HepG2 (cell line): Measurements from ENCODE around the gene EIF5B. TPM values are rescaled to one million over a fixed set of nuclear protein-coding genes. Genes with fewer than 3 reads are reported as not detected.

ENCODE experiments used
- ERF ChIP-seq: IDR thresholded peaks from 2 replicates; pipeline ENCODE4 v1.6.1; 2018; ENCODE audit warnings: missing biosample characterization, missing genetic modification reagents
- ETV5 ChIP-seq: IDR thresholded peaks from 2 replicates; pipeline ENCODE4 v1.6.1; 2018; ENCODE audit warnings: missing biosample characterization, missing genetic modification reagents, inconsistent platforms, borderline replicate concordance
- JARID2 ChIP-seq: sonication (generic); formaldehyde crosslinking; IDR thresholded peaks from 2 replicates; pipeline ENCODE4 v1.8.1; 2023; ENCODE audit warnings: missing genetic modification reagents, inconsistent platforms; ENCODE audit not compliant: insufficient replicate concordance
- KAT2B ChIP-seq: fragments of 150-350 bp; IDR thresholded peaks from 2 replicates; pipeline ENCODE4 v1.6.1; 2014; ENCODE audit warnings: low read depth, low read length, borderline replicate concordance
- MAFF ChIP-seq: IDR thresholded peaks from 2 replicates; pipeline ENCODE4 v1.6.1; 2011; ENCODE audit warnings: low read depth, low read length, improper control_type of control experiment
- MIXL1 ChIP-seq: IDR thresholded peaks from 2 replicates; pipeline ENCODE4 v1.6.1; 2016
- NFKB2 ChIP-seq: sonication (generic); formaldehyde crosslinking; IDR thresholded peaks from 2 replicates; pipeline ENCODE4 v1.4.0; 2020; ENCODE audit warnings: missing genetic modification reagents, borderline replicate concordance
- PLRG1 ChIP-seq: fragments of 450-650 bp; conservative IDR thresholded peaks from 2 replicates; pipeline ENCODE4 v1.6.1; 2016
- RARA ChIP-seq: IDR thresholded peaks from 2 replicates; pipeline ENCODE4 v1.6.1; 2016; ENCODE audit warnings: missing genetic modification reagents, missing compliant biosample characterization
- ZFX ChIP-seq: sonication (generic); formaldehyde crosslinking; IDR thresholded peaks from 2 replicates; pipeline ENCODE4 v1.4.0; 2020; ENCODE audit warnings: mild to moderate bottlenecking, low read depth, missing genetic modification reagents, moderate library complexity
- ZFY ChIP-seq: sonication (generic); formaldehyde crosslinking; IDR thresholded peaks from 2 replicates; pipeline ENCODE4 v1.4.0; 2020; ENCODE audit warnings: missing genetic modification reagents
- ZMAT3 ChIP-seq: sonication (generic); formaldehyde crosslinking; conservative IDR thresholded peaks from 2 replicates; pipeline ENCODE4 v1.7.0; 2021; ENCODE audit warnings: missing genetic modification reagents
- ZNF274 ChIP-seq: sonication (generic); formaldehyde crosslinking; IDR thresholded peaks from 2 replicates; pipeline ENCODE4 v1.5.1; 2020; ENCODE audit warnings: mild to moderate bottlenecking, missing genetic modification reagents
- ZNF343 ChIP-seq: sonication (generic); formaldehyde crosslinking; IDR thresholded peaks from 2 replicates; pipeline ENCODE4 v1.4.0; 2020; ENCODE audit warnings: mild to moderate bottlenecking, missing genetic modification reagents
- ZNF354B ChIP-seq: sonication (generic); formaldehyde crosslinking; IDR thresholded peaks from 2 replicates; pipeline ENCODE4 v1.8.0; 2022; ENCODE audit warnings: mild to moderate bottlenecking, missing genetic modification reagents
- ZNF557 ChIP-seq: sonication (generic); formaldehyde crosslinking; IDR thresholded peaks from 2 replicates; pipeline ENCODE4 v1.4.0; 2020; ENCODE audit warnings: missing genetic modification reagents
- ZNF709 ChIP-seq: sonication (generic); formaldehyde crosslinking; IDR thresholded peaks from 2 replicates; pipeline ENCODE4 v1.5.0; 2020; ENCODE audit warnings: mild to moderate bottlenecking, missing genetic modification reagents
- ZNF766 ChIP-seq: sonication (generic); formaldehyde crosslinking; IDR thresholded peaks from 2 replicates; pipeline ENCODE4 v1.5.0; 2020; ENCODE audit warnings: missing genetic modification reagents, borderline replicate concordance
- polyA plus RNA-seq, 8 experiments: library from polyadenylated mRNA; depleted of rRNA in 3 of 8; stranded (reverse) in 7 of 8; unstranded in 1 of 8; fragments of >200 nt; fragmentation: Illumina TruSeq in 4 of 8; extraction: Trizol in 4 of 8; gene quantifications; 2 replicates each; pipeline versions ENCODE4 v1.2.1 to v1.2.3, GENCODE V29; 2011 to 2016; ENCODE audit warnings: low read depth in 4 of 8, missing spikeins in 1 of 8, mixed read lengths in 1 of 8; ENCODE audit not compliant: insufficient read depth in 1 of 8
- total RNA-seq, 5 experiments: library from RNA; depleted of rRNA; stranded (reverse); fragments of >200 nt; fragmentation: Illumina TruSeq; extraction: Trizol; gene quantifications; 2 replicates each; pipeline ENCODE4 v1.2.3, GENCODE V29; 2016; ENCODE audit warnings: low read depth in 1 of 5
- TF ChIP-seq, protein P1 (sequence below): sonication (generic); formaldehyde crosslinking; conservative IDR thresholded peaks from 2 replicates; pipeline ENCODE4 v1.4.0; 2020; ENCODE audit warnings: mild to moderate bottlenecking, missing genetic modification reagents, moderate library complexity
- TF ChIP-seq, protein P2 (sequence below): sonication (generic); formaldehyde crosslinking; conservative IDR thresholded peaks from 2 replicates; pipeline ENCODE4 v1.4.0; 2020; ENCODE audit warnings: missing genetic modification reagents
- TF ChIP-seq, protein P3 (sequence below): IDR thresholded peaks from 2 replicates; pipeline ENCODE4 v1.6.1; 2012; ENCODE audit warnings: low read length, improper control_type of control experiment
- TF ChIP-seq, protein P4 (sequence below): IDR thresholded peaks from 2 replicates; pipeline ENCODE4 v1.6.1; 2012; ENCODE audit warnings: inconsistent platforms
- TF ChIP-seq, protein P5 (sequence below): sonication (generic); formaldehyde crosslinking; IDR thresholded peaks from 2 replicates; pipeline ENCODE4 v1.4.0; 2020; ENCODE audit warnings: missing genetic modification reagents, borderline replicate concordance

EIF5B gene
- total and polyA plus RNA-seq, 2 of the 13 experiments (the other 11 are each of a cell fraction or from before 2014, with no cell fraction given), result 8.8 to 32.1 TPM

DNA sequence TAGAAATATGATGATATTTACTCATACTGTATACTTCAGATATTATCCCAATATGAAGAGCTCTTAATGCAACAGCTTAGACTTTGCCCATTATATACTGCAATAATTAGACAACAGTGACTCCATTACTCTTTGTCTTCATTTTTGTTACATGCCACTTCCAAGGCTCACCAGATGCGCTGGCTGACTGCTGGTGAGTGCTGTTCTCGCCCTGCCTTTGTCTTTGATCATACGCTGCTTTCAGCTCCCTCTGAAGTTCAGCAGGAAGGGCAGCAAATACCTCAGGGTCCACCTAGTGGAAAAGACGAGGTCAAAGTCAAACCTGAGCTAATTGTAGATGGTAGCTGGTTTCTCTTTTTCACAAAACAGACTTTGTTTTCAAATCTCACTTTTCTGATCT lies 66.3 kb downstream of the EIF5B start (continued):
- TF ChIP-seq, protein P1, sequence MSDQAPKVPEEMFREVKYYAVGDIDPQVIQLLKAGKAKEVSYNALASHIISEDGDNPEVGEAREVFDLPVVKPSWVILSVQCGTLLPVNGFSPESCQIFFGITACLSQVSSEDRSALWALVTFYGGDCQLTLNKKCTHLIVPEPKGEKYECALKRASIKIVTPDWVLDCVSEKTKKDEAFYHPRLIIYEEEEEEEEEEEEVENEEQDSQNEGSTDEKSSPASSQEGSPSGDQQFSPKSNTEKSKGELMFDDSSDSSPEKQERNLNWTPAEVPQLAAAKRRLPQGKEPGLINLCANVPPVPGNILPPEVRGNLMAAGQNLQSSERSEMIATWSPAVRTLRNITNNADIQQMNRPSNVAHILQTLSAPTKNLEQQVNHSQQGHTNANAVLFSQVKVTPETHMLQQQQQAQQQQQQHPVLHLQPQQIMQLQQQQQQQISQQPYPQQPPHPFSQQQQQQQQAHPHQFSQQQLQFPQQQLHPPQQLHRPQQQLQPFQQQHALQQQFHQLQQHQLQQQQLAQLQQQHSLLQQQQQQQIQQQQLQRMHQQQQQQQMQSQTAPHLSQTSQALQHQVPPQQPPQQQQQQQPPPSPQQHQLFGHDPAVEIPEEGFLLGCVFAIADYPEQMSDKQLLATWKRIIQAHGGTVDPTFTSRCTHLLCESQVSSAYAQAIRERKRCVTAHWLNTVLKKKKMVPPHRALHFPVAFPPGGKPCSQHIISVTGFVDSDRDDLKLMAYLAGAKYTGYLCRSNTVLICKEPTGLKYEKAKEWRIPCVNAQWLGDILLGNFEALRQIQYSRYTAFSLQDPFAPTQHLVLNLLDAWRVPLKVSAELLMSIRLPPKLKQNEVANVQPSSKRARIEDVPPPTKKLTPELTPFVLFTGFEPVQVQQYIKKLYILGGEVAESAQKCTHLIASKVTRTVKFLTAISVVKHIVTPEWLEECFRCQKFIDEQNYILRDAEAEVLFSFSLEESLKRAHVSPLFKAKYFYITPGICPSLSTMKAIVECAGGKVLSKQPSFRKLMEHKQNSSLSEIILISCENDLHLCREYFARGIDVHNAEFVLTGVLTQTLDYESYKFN (CRISPR knock-in tag), result peak; percentile 77
- no peak for TF ChIP-seq JARID2 (CRISPR knock-in tag)
- peak; percentile 55; the same call in 1 of the 2 replicates for TF ChIP-seq ERF (CRISPR knock-in tag)
- no peak for TF ChIP-seq NFKB2 (CRISPR knock-in tag)
- TF ChIP-seq MAFF, result no peak
- TF ChIP-seq MIXL1 (CRISPR knock-in tag), result peak; percentile 23; the same call in 1 of the 2 replicates
- no peak for TF ChIP-seq ZNF766
- TF ChIP-seq, protein P2, sequence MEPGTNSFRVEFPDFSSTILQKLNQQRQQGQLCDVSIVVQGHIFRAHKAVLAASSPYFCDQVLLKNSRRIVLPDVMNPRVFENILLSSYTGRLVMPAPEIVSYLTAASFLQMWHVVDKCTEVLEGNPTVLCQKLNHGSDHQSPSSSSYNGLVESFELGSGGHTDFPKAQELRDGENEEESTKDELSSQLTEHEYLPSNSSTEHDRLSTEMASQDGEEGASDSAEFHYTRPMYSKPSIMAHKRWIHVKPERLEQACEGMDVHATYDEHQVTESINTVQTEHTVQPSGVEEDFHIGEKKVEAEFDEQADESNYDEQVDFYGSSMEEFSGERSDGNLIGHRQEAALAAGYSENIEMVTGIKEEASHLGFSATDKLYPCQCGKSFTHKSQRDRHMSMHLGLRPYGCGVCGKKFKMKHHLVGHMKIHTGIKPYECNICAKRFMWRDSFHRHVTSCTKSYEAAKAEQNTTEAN (CRISPR knock-in tag), result no peak; the same call in 1 of the 2 replicates
- 0 out of 2 replicates have a peak, but pooled peaks have one; percentile 15 for TF ChIP-seq ZFX (CRISPR knock-in tag)
- TF ChIP-seq, protein P3, sequence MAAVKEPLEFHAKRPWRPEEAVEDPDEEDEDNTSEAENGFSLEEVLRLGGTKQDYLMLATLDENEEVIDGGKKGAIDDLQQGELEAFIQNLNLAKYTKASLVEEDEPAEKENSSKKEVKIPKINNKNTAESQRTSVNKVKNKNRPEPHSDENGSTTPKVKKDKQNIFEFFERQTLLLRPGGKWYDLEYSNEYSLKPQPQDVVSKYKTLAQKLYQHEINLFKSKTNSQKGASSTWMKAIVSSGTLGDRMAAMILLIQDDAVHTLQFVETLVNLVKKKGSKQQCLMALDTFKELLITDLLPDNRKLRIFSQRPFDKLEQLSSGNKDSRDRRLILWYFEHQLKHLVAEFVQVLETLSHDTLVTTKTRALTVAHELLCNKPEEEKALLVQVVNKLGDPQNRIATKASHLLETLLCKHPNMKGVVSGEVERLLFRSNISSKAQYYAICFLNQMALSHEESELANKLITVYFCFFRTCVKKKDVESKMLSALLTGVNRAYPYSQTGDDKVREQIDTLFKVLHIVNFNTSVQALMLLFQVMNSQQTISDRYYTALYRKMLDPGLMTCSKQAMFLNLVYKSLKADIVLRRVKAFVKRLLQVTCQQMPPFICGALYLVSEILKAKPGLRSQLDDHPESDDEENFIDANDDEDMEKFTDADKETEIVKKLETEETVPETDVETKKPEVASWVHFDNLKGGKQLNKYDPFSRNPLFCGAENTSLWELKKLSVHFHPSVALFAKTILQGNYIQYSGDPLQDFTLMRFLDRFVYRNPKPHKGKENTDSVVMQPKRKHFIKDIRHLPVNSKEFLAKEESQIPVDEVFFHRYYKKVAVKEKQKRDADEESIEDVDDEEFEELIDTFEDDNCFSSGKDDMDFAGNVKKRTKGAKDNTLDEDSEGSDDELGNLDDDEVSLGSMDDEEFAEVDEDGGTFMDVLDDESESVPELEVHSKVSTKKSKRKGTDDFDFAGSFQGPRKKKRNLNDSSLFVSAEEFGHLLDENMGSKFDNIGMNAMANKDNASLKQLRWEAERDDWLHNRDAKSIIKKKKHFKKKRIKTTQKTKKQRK, result no peak
- TF ChIP-seq ZNF709, result no peak
- TF ChIP-seq, protein P4, sequence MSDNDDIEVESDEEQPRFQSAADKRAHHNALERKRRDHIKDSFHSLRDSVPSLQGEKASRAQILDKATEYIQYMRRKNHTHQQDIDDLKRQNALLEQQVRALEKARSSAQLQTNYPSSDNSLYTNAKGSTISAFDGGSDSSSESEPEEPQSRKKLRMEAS, result 0 out of 2 replicates have a peak, but pooled peaks have one; percentile 31
- TF ChIP-seq ZNF557 (CRISPR knock-in tag), result no peak
- TF ChIP-seq ETV5 (CRISPR knock-in tag), result peak; percentile 73; the same call in 1 of the 2 replicates
- TF ChIP-seq ZMAT3, result no peak
- TF ChIP-seq PLRG1, result no peak
- peak; percentile 78 for TF ChIP-seq RARA (CRISPR knock-in tag)
- TF ChIP-seq ZNF343 (CRISPR knock-in tag), result no peak
- no peak for TF ChIP-seq ZNF354B (CRISPR knock-in tag)
- TF ChIP-seq, protein P5, sequence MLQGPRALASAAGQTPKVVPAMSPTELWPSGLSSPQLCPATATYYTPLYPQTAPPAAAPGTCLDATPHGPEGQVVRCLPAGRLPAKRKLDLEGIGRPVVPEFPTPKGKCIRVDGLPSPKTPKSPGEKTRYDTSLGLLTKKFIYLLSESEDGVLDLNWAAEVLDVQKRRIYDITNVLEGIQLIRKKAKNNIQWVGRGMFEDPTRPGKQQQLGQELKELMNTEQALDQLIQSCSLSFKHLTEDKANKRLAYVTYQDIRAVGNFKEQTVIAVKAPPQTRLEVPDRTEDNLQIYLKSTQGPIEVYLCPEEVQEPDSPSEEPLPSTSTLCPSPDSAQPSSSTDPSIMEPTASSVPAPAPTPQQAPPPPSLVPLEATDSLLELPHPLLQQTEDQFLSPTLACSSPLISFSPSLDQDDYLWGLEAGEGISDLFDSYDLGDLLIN (CRISPR knock-in tag), result no peak
- TF ChIP-seq KAT2B, result no peak
- TF ChIP-seq ZNF274, result no peak
- TF ChIP-seq ZFY, result no peak
